ENCODE measurements around the gene CPLX1. TPM values are rescaled to one million over a fixed set of nuclear protein-coding genes. Genes with fewer than 3 reads are reported as not detected.

The CPLX1 gene
- total RNA-seq, 4 donors from 2014 or later = 0.31 to 0.96 (median 0.54) TPM; not detected in 1

DNA sequence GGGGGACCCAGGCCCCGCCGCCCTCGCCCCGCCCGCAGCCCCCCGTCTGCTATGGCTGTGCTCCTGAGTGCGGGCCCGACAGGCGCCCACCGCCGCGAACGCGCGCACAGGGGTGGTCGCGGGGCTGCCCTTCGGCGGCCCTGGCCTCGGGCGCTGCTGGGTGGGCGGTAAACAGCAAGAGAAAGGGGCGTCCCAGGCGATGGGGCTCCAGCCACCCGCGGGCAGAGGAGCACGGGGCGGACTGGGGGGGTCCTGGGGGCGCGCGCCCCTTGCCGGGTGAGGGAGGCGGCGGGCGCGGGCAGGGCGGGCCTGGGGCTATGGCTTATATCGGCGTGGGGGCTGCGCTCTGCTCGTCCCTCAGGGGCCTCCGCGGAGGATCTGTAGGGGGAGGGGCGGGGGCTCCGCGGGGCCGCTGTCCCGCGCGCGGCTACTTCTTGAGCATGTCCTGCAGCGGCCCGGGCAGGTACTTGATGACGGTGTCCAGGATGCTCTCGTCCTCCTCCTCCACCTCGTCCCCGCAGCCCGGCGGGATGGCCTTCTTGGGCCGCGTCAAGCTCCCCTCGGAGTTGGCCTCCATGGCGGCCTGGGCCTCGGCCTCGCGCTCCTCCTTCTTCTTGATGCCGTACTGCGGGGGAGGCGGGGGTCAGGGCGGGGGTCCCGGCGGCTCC lies 39.7 kb downstream of the CPLX1 start:
- Histone ChIP-seq H3K27me3 (peaks cover 66% of the 10 kb centered on the region), H3K27ac (peak overlapping the region in 3 of 4 donors; percentile 62 to 69 (median 66)), H3K9me3 (no peaks in the 10 kb centered on the region), H3K4me1 (peaks cover 0 to 37% (median 15%) of the 10 kb centered on the region in 3 donors), H3K36me3 (no peaks in the 10 kb centered on the region), H3K4me3 (peak overlapping the region; percentile 1 to 55)
- no peak for ATAC-seq
- no peak for TF ChIP-seq EP300 (IDR thresholded peaks at IDR 0.05)
- no peak for TF ChIP-seq POLR2AphosphoS5 (IDR thresholded peaks at IDR 0.05)
- TF ChIP-seq CTCF (IDR thresholded peaks at IDR 0.05) = no peak
- TF ChIP-seq POLR2A (IDR thresholded peaks at IDR 0.05) = no peak
- WGBS, 2 donors (ENCODE audit: low coverage in 1 of 2) = no CpG with 5 or more reads among the region's 72 CpGs

DNA sequence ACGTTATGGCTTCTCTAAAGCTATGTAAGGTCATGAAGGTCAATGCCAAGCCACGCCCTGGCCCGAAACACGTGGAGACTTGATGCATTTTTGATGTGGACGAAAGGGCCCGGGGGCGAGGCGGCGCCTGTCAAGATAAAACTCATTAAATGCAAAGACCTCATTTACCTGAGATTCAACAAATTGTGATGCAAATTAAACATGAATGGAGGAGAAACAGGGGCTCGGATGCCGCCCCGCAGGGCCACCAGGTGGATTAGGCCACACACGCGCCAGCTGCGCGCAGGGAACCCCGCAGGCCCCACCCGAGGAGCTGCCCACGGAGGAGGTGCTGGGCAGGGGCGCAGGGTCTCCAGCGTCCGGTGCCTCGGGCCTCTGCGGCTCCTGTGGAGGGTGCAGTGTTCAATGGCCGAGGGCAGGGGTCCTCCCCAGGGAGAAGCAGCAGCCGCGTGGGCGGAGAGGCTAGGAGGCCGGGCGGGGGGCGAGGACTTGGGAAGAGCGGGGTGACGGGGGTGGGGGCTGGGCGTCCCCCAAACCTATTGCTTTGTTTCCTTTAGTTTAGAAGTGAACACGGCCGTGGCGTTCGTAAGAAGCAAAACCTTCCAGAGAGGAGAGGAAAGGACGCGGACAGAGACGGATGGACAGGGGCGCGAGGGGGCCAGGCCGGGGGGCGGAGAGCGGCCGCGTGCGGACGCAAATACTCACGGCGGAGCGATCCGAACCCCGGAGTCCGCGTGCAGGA lies 40.4 kb downstream of the CPLX1 start:
- Histone ChIP-seq H3K4me3 (peak overlapping the region; percentile 1 to 55), H3K27ac (peak overlapping the region in 3 of 4 donors; percentile 62 to 69 (median 66)), H3K27me3 (peaks cover 63% of the 10 kb centered on the region), H3K4me1 (peaks cover 0 to 43% (median 19%) of the 10 kb centered on the region in 3 donors), H3K36me3 (no peaks in the 10 kb centered on the region), H3K9me3 (no peaks in the 10 kb centered on the region)
- TF ChIP-seq POLR2AphosphoS5 (IDR thresholded peaks at IDR 0.05) (no peak), CTCF (IDR thresholded peaks at IDR 0.05) (no peak), EP300 (IDR thresholded peaks at IDR 0.05) (no peak), POLR2A (IDR thresholded peaks at IDR 0.05) (no peak)
- ATAC-seq = no peak
- 0% methylated on average over 4 of the region's 57 CpGs; no CpG with 5 or more reads in 1 of the 2 donors for WGBS, 2 donors (ENCODE audit: low coverage in 1 of 2)

GRCh38 chr4:784401-785331 lies 41.3 kb downstream of the CPLX1 start:
- H3K27ac ChIP-seq = no peak overlapping the region
- no peak for ATAC-seq
- H3K36me3 ChIP-seq = peaks cover 0 to 5% of the 10 kb centered on the region in 2 donors
- no peaks in the 10 kb centered on the region for H3K9me3 ChIP-seq
- 67 to 76% methylated on average over 11 to 30 of the region's 57 CpGs for WGBS, 2 donors (ENCODE audit: low coverage in 1 of 2)
- H3K4me1 ChIP-seq = peaks cover 0 to 52% (median 27%) of the 10 kb centered on the region in 3 donors
- no peak overlapping the region for H3K4me3 ChIP-seq
- TF ChIP-seq EP300 (IDR thresholded peaks at IDR 0.05) (no peak), POLR2A (IDR thresholded peaks at IDR 0.05) (no peak), CTCF (IDR thresholded peaks at IDR 0.05) (no peak), POLR2AphosphoS5 (IDR thresholded peaks at IDR 0.05) (no peak)
- peaks cover 55% of the 10 kb centered on the region for H3K27me3 ChIP-seq

DNA sequence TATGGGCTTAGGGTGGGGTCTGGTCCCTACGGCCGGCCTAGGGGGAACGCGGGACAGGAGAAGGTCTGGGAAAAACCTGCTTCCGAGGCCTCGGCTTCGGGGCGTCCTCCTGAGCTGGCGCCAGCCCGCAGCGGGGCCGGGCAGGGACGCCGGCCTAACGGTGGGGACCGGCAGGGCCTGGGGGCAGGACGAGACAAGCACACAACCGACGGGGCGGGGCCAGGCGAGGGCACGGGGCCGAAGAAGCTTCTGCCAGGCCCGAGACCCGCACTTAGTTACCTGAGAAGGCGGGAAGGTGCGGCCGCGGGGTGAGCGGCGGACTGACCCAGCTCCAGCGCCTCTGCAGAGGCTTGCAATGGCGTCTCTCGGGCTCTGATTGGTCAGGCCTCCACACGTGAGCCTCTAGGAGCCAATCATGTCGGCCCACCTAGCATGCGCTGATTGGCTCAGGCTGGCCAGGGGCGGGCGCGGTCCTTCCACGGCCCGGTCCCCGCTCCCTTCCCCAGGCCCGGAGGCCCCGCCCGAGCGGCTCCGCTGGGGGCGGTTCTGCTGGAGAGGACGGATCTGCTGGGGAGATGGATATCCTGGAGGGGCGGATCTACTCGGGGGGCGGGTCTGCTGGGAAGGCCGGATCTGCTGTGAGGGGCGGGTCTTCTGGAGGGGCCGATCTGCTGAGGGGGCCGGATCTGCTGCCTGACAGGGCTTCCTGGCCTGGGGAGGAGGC lies 44.3 kb downstream of the CPLX1 start:
- peak; percentile 89 to 94 for TF ChIP-seq POLR2A (IDR thresholded peaks at IDR 0.05)
- TF ChIP-seq EP300 (IDR thresholded peaks at IDR 0.05) = no peak
- no peak for TF ChIP-seq CTCF (IDR thresholded peaks at IDR 0.05)
- TF ChIP-seq POLR2AphosphoS5 (IDR thresholded peaks at IDR 0.05) = peak; percentile 93
- H3K27me3 ChIP-seq = peaks cover 25% of the 10 kb centered on the region
- no CpG with 5 or more reads among the region's 57 CpGs for WGBS, 2 donors (ENCODE audit: low coverage in 1 of 2)
- H3K9me3 ChIP-seq = no peaks in the 10 kb centered on the region
- H3K4me1 ChIP-seq = peaks cover 0 to 69% (median 35%) of the 10 kb centered on the region in 3 donors
- H3K4me3 ChIP-seq = peak overlapping the region; percentile 82 to 85
- peak overlapping the region; percentile 66 to 99 (median 90) for H3K27ac ChIP-seq
- H3K36me3 ChIP-seq = peaks cover 0 to 33% of the 10 kb centered on the region in 2 donors
- peak; percentile 98 for ATAC-seq

All from gastroesophageal sphincter (tissue), 4 donors.